ENCODE measurements around the gene TMEM114. TPM values are rescaled to one million over a fixed set of nuclear protein-coding genes. Genes with fewer than 3 reads are reported as not detected.

Gene TMEM114
- total RNA-seq, 1 donor: not detected

GRCh38 chr16:8550728-8551387 lies 39.5 kb downstream of the TMEM114 start:
- no peak for TF ChIP-seq CTCF (IDR thresholded peaks at IDR 0.05; ENCODE audit: insufficient read depth, low read length)
- no peak for DNase-seq (ENCODE audit: low read depth)
- no peak overlapping the region for H3K4me3 ChIP-seq (ENCODE audit: low read depth, low read length)

GRCh38 chr16:8549843-8550412 lies 40.4 kb downstream of the TMEM114 start:
- no peak for TF ChIP-seq CTCF (IDR thresholded peaks at IDR 0.05; ENCODE audit: insufficient read depth, low read length)
- no peak for DNase-seq (ENCODE audit: low read depth)
- no peak overlapping the region for H3K4me3 ChIP-seq (ENCODE audit: low read depth, low read length)

- TF ChIP-seq CTCF (IDR thresholded peaks at IDR 0.05; ENCODE audit: insufficient read depth, low read length): no peak
- no peak for DNase-seq (ENCODE audit: low read depth)
- no peak overlapping the region for H3K4me3 ChIP-seq (ENCODE audit: low read depth, low read length)
Observed at GRCh38 chr16:8548166-8548565, 42.1 kb downstream of the TMEM114 start.

GRCh38 chr16:8547762-8548161 lies 42.5 kb downstream of the TMEM114 start:
- no peak overlapping the region for H3K4me3 ChIP-seq (ENCODE audit: low read depth, low read length)
- no peak for DNase-seq (ENCODE audit: low read depth)
- TF ChIP-seq CTCF (IDR thresholded peaks at IDR 0.05; ENCODE audit: insufficient read depth, low read length): no peak

- DNase-seq (ENCODE audit: low read depth): no peak
- no peak overlapping the region for H3K4me3 ChIP-seq (ENCODE audit: low read depth, low read length)
- no peak for TF ChIP-seq CTCF (IDR thresholded peaks at IDR 0.05; ENCODE audit: insufficient read depth, low read length)
Observed at GRCh38 chr16:8544406-8544805, 45.9 kb downstream of the TMEM114 start.

- H3K4me3 ChIP-seq (ENCODE audit: low read depth, low read length): no peak overlapping the region
Observed at GRCh38 chr16:8543258-8543657, 47.1 kb downstream of the TMEM114 start.

More at GRCh38 chr16:8543258-8543657, 47.1 kb downstream of the TMEM114 start:
- DNase-seq (ENCODE audit: low read depth): no peak
- TF ChIP-seq CTCF (IDR thresholded peaks at IDR 0.05; ENCODE audit: insufficient read depth, low read length): no peak

All from fibroblast of the aortic adventitia (primary cell).